C4-2B (cell line): ENCODE data around the gene EPB41.

Experiments used
- CTCF ChIP-seq: fragments of 450-650 bp; conservative IDR thresholded peaks from 2 replicates; pipeline ENCODE4 v1.5.1; 2017; ENCODE audit warnings: mild to moderate bottlenecking
- ZFX ChIP-seq: fragments of 450-650 bp; IDR thresholded peaks from 2 replicates; pipeline ENCODE4 v1.6.1; 2017

GRCh38 chr1:28986306-28986910 is 72.0 kb downstream of the EPB41 start:
- TF ChIP-seq CTCF: no peak
- TF ChIP-seq ZFX: no peak
